ENCODE results near the gene UGT2A1.
"Not testable (repeated sequence)": the region's sequence is repeated elsewhere in the genome, so short reads cannot be mapped to it uniquely, and the experiment has no call there.

UGT2A1 gene

DNA sequence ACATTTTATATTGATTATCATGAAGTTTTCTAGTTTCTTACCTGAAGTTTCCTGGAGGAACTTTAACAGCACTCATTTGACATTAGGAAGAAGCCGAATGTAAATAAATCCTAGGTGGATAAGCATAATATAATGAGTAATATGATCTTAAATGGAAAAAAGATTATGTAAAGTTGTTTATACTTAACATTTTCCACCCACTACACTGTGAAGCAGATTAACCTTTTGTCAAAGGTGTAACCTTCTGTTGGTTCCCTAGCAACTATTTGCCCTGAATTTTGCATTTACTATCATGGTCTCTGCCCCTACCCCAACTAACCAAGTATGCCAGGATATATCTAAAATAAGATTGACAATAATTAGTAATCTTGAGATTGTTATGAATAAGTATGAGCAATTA is at the start of gene UGT2A1:
UGT2A1 (minus strand) TSS at position 101 of the 400 bp plus-strand sequence. CDS start 5,603 bp downstream, outside the sequence.
- DNase-seq, result no peak

DNA sequence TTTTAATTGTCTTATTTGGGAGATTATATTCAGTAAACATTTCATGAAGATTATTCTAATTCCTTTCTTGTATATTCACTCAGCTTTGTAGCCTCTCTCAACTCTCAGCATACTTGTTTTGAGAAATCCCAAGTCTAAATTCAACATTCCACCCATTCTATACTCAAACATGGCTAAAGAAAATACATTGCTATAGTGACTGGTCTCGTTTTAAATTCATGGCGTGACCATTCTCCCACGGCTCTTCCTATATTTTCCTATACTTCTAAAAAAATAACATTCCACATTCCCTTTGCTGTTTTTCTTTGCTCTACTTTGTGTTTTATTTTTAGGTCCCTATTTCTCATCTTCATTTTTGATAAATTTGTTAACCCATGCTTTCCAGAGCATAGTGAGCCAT is 49.2 kb upstream of the UGT2A1 start:
- DNase-seq, result no peak

DNA sequence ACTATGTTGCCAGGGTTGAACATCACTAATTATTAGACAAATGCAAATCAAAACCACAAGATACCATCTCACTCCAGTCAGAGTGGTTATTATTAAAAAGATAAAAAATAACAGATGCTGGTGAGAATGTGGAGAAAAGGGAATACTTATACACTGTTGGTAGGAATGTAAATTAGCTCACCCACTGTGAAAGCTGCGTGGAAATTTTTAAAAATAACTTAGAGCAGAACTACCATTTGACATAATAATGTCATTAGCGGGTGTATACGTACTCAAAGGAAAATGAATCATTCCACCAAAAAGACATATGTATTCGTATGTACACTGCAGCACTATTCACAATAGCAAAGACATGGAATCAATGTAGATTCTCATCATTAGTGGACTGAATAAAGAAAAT is 48.6 kb upstream of the UGT2A1 start:
- DNase-seq, result no peak

DNA sequence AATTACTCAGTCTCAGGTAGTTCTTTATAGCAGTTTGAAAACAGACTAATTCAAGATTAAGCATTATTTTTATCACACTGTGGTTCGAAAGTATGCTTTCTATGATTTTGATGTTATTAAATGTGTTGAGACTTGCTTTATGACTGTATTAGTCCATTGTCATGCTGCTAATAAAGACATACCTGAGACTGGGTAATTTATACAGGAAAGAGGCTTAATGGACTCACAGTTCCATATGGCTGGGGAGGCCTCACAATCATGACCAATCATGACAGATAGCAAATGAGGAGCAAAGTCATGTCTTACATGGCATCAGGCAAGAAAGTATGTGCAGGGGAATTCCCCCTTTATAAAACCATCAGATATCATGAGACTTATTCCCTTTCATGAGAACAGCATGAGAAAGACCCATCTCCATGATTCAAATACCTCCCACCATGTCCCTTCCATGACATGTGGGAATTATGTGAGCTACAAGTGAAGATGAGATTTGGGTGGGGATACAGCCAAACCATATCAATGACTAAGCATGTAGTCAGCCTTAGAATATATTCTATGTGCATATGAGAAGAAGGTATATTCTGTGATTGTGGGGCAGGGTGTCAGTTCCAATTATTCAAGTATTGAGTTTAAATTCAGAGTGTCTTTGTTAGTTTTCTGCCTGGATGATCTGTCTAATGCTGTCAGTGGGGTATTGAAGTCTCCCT is 44.6 kb upstream of the UGT2A1 start:
- DNase-seq, result no peak

DNA sequence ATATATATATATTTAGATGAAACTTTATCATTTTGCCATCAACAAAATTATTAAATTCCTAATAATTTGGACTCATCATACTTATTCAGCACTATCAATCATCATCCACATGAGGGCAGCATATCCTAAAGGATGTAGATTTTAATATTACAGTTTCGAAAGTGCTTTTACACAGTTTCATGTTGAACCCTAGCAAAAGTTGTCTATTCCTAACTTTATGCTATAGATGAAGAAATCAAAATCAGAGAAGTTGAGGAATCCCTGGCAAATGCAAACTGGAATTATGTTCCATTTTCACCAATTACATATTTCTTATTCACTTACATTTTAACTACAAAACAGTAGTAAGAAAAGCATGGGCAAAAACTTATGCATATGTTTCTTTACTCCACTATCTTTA is 36.6 kb upstream of the UGT2A1 start:
- no peak for DNase-seq

DNA sequence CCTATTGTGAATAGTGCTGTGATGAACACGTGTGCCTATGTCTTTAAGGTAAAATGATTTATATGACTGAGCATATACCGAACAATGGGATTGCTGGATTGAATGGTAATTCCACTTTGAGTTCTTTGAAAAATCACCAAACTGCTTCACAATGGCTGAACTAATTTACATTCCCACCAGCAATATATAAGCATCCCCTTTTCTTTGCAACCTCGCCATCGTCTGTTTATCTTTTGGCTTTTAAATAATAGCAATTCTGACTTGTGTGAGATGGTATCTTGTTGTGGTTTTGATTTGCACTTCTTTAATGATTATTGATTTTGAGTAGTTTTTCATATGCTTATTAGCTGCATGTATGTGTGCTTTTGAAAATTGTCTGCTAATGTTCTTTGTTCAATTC is 31.8 kb upstream of the UGT2A1 start:
- no peak for DNase-seq

DNA sequence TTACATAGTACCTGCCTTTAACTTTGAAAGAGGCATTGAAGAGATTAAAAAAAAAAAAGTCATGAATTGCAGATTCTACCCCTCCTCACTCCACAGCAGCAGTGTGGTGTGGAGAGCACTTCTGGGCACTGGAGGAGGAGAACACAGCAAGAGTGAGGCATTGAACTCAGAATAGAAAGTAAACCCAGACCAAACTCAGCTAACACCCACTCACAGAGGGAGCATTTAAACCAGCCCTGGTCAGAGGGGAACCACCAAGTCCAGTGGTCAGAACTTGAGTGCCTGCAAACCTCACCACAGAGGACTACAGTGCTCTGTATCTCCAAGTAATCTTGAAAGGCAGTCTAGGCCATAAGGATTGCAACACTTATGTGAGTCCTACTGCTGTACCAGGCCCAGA is 15.6 kb upstream of the UGT2A1 start:
- no peak for DNase-seq

DNA sequence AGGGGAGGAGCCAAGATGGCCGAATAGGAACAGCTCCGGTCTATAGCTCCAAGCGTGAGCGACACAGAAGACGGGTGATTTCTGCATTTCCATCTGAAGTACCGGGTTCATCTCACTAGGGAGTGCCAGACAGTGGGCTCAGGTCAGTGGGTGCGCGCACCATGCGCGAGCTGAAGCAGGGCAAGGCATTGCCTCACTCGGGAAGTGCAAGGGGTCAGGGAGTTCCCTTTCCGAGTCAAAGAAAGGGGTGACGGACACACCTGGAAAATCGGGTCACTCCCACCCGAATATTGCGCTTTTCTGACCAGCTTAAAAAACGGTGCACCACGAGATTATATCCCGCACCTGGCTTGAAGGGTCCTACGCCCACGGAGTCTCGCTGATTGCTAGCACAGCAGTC is 11.0 kb upstream of the UGT2A1 start:
- DNase-seq, result not testable (repeated sequence)

DNA sequence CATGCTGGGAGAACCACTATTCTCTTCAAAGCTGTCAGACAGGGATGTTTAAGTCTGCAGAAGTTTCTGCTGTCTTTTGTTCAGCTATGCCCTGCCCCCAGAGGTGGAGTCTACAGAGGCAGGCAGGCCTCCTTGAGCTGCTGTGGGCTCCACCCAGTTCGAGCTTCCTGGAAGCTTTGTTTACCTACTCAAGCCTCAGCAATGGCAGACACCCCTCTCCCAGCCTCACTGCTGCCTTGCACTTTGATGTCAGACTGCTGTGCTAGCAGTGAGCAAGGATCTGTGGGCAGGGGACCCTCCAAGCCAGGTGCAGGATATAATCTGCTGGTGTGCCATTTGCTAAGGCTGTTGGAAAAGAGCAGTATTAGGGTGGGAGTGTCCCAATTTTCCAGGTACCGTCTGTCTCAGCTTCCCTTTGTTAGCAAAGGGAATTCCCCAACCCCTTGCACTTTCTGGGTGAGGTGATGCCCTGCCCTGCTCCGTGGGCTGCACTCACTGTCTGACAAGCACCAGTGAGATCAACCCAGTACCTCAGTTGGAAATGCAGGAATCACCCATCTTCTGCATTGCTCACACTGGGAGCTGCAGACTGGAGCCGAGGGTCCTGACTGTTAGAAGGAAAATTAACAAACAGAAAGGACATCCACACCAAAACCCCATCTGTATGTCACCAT is 8.2 kb upstream of the UGT2A1 start:
- DNase-seq, result not testable (repeated sequence)

DNA sequence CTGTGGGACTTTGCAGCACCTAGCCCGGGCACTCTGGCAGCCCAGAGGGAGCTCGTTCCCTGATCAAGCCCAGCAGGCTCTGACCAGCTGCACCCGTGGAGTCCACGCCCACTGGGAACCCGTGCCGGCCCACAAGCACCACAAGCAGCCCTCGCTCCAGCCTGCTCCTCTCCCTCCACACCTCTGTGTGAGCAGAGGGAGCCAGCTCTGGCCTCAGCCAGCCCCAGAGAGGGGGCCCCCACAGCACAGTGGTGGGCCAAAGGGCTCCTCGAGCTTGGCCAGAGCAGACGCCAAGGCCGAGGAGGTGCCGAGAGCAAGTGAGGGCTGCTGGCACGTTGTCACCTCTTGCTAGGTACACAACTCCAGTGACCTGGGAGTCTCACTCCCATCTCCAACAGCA is 5.1 kb upstream of the UGT2A1 start:
- no peak for DNase-seq

DNA sequence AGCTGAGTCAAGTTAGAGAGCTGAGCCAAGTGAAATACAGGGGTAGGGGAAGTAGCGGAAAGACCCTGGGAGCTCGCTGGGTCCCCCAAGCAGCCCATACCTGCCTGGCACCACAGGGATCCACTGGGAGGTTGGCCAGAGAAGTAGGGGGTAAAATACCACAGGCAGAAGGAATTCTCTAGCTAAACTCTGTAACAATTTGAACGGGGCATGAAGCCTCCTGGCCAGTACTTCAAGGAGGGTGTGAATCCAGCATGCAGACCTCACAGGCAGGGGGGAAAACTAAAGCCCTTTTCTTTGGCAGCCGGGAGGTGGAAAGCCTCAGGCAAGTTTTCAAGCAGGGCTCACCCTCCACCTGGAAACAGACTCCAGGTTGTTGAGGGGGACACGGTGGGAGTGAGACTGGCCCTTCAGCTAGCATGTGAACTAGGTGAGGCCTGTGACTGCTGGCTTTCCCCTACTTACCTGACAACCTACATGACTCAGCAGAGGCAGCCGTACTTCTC is 3.7 kb upstream of the UGT2A1 start:
- DNase-seq, result no peak

DNA sequence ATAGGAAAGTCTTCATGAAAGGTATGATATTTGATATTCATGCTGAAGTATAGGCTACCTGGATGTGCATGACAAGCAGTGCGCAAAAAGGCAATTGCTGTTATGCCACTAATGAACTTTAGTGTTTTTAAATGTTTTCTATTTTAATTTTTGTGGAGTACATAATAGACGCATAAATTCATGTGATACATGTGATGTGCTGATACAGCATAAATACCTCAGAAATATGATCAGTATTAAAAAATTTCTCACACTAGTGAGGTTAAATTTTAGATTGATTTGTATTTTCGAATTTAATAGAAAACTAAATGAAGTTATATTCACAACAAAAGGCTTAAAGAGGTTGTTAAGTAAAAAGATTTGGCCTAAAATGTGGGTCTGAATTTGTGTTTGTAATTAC is 2.2 kb downstream of the UGT2A1 start:
- no peak for DNase-seq

DNA sequence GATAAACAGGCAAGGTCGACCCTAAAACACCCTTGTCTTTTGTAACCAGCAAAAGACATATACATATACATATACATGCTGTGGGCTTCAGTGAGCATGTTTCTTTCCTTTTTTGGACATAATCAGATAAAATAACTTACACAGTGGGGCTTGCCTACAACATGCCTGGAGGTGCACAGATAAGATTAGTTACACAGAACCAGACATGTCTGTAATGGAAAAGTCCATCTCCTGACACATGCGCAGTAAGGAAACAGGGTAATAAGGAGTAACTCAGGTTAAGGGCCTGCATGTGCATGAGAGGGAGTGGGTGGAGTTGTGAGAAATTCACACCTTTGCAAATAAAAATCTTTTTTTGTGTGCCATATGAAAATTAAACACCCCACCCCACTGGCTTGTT is 3.4 kb downstream of the UGT2A1 start:
- no peak for DNase-seq

DNA sequence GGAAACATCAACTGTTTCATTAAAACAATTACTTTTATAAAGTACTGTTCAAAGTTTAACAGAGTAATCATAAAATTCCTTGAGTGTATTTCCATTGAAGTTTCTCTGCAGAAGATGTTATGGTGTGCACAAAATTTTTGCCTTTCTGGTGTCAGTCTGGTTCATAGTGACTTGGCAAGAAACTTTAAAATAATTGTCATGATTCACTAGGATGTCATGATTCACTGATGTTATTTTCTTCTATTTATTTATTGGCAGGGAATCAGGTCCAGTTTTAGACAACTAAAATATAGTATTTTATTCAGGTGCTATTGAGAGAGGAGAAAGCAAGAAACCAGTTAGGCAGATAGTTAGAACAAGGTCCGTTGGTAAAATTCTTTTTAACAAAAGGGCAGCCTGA is 3.8 kb downstream of the UGT2A1 start:
- DNase-seq, result no peak

DNA sequence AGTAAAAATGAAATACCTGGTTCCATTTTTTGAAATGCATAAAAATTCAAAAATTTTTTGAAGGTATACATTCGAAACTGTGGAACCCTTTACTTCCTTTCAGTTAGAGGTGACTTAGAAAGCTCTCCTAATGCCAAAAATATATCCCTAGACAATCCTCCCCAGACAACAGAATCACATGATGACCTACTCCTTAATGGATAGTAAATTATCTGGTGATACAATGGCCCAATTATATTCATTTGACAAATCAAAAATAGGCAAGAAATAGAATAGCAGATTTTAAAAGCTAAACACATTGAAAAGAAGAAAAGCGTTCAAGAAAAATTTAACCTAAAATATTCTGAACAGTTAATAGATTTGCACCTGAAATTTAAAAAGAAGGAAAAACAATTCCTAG is 10.1 kb downstream of the UGT2A1 start:
- DNase-seq, result no peak

DNA sequence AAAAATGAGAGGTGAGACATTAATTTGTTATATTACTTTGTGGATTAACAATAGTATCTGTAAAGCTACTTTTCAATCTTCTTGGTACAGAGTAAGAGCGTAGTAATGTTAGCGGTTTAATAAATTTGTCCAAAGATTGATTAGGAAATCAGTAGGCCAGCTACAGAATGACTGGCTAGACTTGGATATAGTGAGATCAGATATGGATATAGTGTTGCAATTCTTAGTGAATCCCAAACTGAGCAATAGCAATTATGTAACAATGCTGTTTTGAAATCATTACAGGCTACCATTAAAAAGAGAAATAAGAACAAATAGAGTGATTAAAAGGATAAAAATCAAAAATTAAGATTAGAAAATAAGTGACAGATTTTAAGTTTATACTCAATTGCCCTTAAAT is 12.8 kb downstream of the UGT2A1 start:
- DNase-seq, result no peak

DNA sequence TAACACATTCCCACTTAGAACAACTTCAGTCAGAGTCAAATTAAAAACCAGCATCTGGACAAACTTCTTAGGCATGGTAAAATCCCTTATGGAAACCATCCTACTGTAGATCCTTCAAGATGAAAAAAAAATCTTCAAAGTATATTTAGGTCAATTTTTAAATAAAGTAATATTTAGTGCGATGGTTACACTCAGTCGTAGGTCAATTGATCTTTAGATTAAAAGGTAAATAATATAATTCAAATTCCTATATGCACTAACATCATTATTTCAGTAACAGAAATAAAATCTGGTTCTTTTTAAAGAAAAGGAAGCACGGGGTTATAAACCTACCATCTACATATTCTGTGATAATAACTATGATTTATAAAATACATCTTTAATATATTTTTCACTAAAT is 13.5 kb downstream of the UGT2A1 start, which contains the start of gene UGT2A2:
UGT2A2 (minus strand) TSS at position 101 of the 400 bp plus-strand sequence; CDS start at position 99, 2 bp downstream.
- no peak for DNase-seq

DNA sequence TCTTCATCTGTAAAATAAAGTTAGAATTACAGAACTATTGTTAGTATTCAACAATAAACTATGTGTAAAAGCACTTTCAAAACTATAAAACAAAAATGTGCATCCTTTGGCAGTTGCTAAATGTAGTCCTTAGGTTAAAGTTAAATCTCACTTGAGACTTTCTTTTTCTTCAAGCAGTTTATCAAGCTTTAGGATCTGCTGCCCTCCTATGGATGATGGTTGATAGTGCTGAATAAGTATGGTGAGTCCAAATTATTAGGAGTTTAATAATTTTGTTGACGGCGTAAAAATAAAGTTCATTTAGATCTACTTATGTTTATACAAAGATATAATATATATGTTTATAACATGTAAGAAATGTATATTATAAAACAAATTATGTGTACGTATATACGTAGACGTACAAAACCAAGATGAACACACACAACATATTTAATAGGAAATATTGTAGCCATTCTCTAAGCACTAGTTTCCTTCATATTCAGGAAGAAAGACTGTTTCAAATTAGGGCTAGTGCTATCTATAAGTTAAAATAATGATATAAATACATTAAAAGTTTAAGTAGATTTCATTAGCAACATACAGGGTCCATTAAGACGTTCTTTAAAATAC is 35.9 kb downstream of the UGT2A1 start:
- no peak for DNase-seq

DNA sequence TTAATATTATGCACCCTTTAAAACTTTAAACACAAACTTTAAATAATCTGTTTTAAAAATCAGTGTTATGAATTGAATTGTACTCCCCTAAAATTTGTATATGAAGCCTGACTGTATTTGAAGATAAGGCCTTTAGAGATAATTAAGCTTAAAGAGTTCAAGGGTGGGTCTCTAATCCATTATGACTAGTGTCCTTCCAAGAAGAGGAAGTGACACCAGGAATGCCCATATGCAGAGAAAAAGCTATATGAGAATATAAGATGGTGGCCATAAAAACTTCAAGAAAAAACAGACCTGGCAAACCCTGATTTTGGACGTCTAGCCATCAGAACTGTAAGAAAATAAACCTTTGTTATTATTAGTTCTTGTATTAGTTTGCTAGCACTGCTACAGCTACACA is 42.6 kb downstream of the UGT2A1 start:
- no peak for DNase-seq

DNA sequence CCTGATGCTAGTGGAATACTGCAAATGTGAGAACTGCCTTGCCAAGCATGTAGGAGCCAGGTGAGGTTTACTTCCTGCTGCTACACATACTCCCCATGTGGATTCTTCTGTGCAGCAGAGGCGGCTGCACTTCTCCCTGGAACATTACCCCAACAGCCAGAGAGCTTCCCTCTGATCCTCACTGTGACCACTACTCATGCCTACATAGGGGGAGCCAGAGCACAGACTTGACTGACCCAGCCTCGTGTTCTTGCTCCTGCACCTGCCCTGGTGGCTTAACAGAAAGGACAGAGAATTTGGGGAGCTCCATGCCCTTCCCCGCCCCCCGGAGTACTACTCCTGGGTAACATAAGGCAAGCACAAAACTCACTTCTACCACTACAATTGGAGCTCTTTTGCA is 52.0 kb downstream of the UGT2A1 start:
- no peak for DNase-seq

DNA sequence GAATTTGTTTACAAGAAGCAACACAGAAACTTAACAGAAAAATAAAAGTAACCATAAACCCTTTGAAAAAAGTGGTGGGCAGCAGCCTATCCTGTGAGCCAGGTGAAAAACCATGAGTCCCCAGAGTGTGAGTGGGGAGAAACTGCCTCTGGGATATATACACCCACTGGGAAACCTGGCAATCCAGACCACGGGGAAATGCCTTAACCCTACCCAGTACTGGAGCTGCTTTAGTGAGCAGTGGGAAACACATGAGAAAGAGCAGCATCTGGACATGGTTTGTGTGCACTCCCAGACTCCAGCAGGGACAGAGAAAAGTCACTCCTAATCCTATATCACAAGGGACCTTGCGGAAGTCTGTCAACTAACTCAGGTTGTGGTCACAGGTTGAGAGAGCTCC is 53.0 kb downstream of the UGT2A1 start:
- no peak for DNase-seq

DNA sequence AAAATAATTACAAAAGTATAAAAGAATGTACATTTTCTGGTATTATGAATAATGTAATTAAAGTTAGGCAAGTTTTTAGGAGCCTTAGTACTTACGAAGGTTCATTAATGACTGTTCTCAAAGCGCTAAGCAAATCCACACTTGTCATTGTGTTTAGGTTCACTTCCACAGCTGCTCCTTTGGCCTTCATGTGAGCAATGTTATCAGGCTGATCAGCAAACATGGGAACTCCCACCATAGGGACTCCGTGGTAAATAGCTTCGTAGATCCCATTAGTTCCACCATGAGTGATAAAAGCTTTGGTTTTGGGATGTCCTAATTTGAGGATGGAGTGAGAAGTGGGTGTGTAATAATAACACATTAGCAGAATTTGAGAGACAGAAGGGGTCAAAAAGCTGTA is 58.7 kb downstream of the UGT2A1 start:
- no peak for DNase-seq

DNA sequence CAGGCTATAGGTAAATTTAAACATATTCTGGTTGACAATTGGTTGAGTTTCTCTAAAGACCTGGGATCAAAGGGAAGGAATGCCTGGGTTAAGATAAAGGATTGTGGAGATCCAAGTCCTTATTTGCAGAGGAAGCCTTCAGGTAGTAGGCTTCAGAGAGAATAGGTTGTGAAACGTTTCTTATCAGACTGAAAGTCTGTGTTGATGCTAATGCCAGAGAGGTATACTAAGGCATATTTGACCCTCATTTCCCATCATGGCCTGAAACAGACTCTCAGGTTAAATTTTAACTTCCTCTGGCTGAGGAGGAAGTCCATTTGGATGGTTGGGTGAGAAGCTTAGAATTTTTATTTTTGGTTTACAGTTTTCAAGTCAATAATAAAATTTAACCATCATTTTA is 61.7 kb downstream of the UGT2A1 start:
- no peak for DNase-seq

DNA sequence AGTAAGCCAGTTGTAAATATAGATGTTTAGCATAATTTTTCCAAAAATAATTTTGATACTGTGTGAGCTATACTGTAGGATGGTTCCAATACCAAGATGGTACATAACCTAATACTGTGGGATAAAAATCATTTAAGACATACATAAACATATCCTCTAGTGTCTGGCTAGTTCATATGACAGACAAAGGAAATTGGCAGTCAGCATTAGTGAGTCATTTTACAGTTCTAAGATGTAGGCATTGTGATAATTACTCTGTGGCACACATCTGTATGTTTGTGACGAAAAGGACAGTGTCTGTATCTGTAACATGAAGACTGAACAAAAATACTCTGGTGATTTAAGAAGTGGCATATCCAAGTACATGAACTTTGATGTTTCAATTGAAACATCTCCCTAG is 63.2 kb downstream of the UGT2A1 start:
- no peak for DNase-seq
